ENCODE results near the gene FBLN1.

DNA sequence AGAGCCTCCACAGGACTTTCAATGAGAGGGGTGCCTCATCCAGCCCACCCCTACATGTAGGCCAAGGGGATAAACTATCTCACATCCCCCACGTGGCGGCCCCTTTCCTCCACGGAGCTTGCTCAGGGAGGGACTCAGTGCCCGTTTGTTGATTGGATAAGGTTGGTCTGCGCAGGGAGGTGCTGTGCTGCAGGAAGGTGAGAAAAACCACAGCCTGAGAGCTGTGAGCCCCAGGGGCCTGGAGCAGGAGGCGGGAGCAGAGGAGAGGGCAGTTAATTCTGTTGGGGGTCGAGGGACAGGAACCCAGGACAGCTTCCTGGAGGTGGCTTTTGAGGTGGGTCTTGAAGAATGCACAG lies 137.0 kb downstream of the FBLN1 start:
- TF ChIP-seq EZH2phosphoT487 (IDR thresholded peaks at IDR 0.05; ENCODE audit: insufficient read depth, low read depth): no peak
- TF ChIP-seq EZH2 (IDR thresholded peaks at IDR 0.05; ENCODE audit: insufficient read depth, poor library complexity, severe bottlenecking): no peak

Measured in GM23248 (cell line).